LNCaP clone FGC (cell line): Measurements from ENCODE around the gene PLEKHO1.

Experiments
- DNase-seq: peaks from one replicate; pipeline ENCODE4 v3.0.0-alpha.2; 2011; ENCODE audit warnings: low read depth
- H3K4me3 ChIP-seq: 2 replicates; pipeline ENCODE4 v1.5.1; 2011; ENCODE audit warnings: mild to moderate bottlenecking, low read depth, low read length, control low read depth
- TF ChIP-seq, protein P1 (sequence below): IDR thresholded peaks from 2 replicates; pipeline ENCODE4 v1.5.1; 2012; ENCODE audit warnings: mild to moderate bottlenecking; ENCODE audit not compliant: control insufficient read depth, insufficient read depth; ENCODE audit errors: extremely low read depth

The PLEKHO1 gene

DNA sequence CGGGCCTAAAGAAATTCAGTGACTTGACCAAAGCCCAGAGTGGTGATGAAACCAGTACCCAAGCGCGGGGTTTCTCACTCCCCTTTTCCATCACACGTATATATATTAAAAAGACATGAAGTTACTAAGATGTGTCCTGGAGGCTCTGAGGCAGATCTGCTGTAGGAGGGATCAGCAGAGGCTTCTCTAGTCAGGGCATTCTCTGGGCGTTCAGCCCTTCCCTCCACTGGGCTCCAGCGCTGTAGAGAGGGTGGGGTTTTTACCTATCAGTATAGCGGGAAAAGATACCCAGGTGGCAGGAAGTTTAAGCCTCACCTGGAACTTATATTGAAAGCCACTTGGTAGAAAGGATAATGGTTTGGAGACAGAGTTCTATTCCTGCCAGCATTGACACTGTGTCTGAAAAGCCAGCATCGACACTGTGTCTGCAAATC is 862 bp upstream of the PLEKHO1 start:
- no peak for DNase-seq
- TF ChIP-seq, protein P1, sequence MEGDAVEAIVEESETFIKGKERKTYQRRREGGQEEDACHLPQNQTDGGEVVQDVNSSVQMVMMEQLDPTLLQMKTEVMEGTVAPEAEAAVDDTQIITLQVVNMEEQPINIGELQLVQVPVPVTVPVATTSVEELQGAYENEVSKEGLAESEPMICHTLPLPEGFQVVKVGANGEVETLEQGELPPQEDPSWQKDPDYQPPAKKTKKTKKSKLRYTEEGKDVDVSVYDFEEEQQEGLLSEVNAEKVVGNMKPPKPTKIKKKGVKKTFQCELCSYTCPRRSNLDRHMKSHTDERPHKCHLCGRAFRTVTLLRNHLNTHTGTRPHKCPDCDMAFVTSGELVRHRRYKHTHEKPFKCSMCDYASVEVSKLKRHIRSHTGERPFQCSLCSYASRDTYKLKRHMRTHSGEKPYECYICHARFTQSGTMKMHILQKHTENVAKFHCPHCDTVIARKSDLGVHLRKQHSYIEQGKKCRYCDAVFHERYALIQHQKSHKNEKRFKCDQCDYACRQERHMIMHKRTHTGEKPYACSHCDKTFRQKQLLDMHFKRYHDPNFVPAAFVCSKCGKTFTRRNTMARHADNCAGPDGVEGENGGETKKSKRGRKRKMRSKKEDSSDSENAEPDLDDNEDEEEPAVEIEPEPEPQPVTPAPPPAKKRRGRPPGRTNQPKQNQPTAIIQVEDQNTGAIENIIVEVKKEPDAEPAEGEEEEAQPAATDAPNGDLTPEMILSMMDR: no peak
- H3K4me3 ChIP-seq: no peak overlapping the region

DNA sequence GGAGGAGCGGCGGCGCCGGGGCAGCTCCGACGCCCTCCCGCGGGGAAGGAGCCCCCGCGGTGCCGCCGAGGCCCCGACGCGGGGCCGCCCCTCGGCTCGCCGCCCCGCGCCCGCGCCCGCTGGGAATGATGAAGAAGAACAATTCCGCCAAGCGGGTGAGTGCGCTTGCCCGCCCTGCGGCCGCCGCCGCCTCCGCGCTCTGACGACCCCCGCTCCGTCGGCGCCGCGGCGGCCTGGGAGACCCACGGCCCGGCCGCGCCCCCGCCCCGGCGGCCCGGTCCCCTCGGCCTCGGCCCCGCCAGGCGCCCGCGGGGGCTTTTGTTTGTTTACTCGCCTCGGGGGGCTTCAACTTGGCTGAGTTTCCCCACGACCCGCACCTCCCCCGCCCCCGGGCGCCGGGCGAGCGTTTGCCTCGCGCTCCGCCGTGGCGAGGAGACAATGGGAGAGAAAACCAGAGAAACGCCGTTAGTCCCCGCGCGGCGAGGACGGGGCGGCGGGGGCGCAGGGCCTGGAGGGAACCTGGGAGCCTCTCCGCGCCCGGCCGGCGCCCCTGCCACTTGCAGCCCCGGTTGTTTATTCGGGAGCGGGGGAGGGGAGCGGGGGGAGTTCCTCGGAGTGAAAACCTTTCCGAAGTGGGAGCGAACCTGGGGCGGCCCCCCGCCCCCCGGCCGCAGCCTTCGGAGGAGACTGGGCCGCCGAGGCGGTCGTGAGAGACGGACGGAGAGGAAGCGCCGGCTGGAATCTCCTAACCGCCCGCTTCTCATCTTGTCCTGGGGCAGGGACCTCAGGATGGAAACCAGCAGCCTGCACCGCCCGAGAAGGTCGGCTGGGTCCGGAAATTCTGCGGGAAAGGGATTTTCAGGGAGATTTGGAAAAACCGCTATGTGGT is 661 bp downstream of the PLEKHO1 start:
- peak overlapping the region; percentile 53 for H3K4me3 ChIP-seq
- TF ChIP-seq, protein P1: no peak
- DNase-seq: no peak

DNA sequence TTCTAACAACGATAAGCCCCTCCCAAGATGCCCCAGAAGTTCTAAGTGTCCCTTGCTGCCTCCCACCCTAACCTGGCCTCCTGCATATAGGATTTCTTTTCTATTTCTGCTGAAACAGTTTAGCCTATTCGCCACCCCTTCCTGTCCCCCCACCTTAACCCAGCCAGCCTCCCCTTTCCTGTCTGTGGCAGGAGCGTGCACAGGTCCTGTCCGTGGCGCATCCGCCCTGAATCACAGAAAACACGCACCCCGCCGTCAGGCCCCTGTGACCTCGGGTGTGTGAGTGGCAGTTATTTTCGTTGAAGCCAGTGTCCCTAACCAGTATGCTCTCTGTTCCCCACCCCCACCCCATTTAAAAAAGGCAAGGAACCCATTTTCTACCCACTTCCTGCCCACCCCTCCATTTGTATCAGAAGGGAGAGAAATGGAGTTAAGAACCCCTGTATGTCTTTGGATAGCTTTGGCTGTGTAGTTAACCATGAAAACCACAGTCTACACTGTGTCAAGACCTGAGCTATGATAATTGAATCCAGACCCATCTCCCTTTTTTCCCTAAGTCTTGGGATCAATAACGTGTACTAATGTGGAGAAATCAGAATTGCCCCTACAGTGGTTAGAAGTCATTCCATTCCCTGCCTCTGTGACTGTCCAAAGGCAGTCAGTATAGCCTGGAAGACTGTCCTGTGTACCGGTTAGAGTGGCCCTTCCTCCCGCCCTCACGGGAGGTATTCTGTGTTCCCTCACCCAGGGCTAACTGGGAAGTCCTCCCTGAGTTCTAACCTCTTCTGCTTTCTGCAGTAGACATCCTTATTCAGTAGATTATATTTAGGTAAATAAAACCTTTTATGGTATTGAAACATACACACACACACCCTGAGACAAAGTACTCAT is 1.8 kb downstream of the PLEKHO1 start:
- TF ChIP-seq, protein P1: no peak
- H3K4me3 ChIP-seq: no peak overlapping the region
- no peak for DNase-seq

DNA sequence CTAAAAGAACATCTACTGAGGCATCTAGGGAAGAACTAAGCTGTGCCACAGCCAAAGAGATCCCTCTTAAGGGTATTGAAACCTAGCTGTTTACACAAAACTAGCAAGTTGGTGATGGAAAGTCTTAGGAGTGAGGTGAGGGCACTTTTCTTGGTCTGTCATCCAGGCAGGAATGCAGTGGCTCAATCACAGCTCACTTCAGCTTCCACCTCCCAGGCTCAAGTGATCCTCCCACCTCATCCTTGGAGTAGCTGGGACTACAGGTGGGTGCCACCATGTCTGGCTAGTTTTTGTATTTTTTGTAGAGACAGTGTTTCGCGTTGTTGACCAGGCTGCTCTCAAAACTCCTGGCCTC is 2.4 kb downstream of the PLEKHO1 start:
- DNase-seq: no peak
- H3K4me3 ChIP-seq: no peak overlapping the region
- TF ChIP-seq, protein P1: no peak

DNA sequence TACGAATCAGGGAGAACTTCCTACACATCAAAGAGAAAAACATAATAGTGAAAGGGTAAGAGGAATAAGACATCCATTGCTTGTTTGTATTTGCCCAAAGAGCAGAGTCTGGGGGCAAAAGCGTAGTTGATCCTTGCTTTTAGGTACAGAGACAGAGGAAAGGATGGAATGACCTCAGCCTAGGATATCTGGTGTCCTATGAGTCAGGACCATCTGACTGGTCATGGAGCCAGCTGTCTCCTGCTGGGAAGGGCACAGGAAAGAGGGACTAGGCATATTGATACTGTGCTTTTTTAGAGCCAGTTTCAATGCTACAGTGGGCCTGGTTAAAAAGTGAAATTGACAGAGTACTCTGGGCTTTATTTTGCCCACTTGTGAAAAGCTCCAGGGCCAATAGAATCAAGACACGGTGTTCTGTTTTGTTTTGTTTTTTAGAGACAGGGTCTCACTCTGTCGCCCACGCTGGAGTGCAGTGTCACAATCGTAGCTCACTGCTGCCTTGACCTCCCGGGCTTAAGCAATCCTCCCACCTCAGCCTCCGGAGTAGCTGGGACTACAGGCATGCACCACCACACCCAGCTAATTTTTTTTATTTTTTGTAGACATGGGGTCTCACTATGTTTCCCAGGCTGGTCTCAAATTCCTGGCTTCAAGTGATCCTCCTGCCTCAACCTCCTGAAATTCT is 3.2 kb downstream of the PLEKHO1 start:
- DNase-seq: no peak
- TF ChIP-seq, protein P1: no peak
- H3K4me3 ChIP-seq: no peak overlapping the region

DNA sequence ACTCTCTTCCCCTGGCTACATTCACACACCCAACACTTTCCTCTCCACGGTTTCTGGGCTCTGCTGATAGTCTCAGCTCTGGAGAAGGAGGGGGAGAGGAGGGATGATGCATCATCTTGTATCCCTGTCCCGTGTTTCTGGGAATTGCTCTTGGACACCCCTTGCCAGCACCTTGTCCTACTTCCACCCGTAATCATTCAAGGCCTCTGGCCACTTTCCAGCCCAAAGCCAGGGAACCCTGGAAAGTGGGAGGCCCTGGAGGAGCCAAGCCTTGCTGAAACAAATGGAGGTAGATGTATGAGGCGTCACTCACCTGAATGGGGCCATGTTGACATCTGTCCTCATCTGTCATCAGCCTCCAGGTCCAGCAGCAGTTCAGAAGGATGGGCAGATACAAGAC is 4.4 kb downstream of the PLEKHO1 start:
- TF ChIP-seq, protein P1: no peak
- H3K4me3 ChIP-seq: no peak overlapping the region
- no peak for DNase-seq
